Loucy (cell line): ENCODE results near the gene ZNF576.

Source experiments
- H2AFZ ChIP-seq: fragments of 200-600 bp; sonication (generic); 2 replicates; pipeline ENCODE4 v1.6.0; 2016; ENCODE audit warnings: antibody characterized with exemption, mild to moderate bottlenecking, low read length, moderate library complexity
- H3F3A ChIP-seq: fragments of 200-600 bp; 2 replicates; pipeline ENCODE4 v1.6.0; 2016; ENCODE audit warnings: antibody characterized with exemption, low read depth, mild to moderate bottlenecking
- H3K27me3 ChIP-seq: fragments of 200-600 bp; sonication (generic); 2 replicates; pipeline ENCODE4 v1.6.1; 2014; ENCODE audit warnings: low read length, mild to moderate bottlenecking; ENCODE audit not compliant: insufficient read depth, poor library complexity, severe bottlenecking
- H3K36me3 ChIP-seq: fragments of 200-600 bp; sonication (generic); 2 replicates; pipeline ENCODE4 v1.6.1; 2016; ENCODE audit warnings: low read length; ENCODE audit not compliant: insufficient read depth
- H3K4me1 ChIP-seq: fragments of 200-600 bp; sonication (generic); 2 replicates; pipeline ENCODE4 v1.5.1; 2014; ENCODE audit warnings: low read length, mild to moderate bottlenecking; ENCODE audit not compliant: insufficient read depth, poor library complexity, severe bottlenecking
- H3K4me2 ChIP-seq: fragments of 200-600 bp; sonication (generic); 2 replicates; pipeline ENCODE4 v1.6.0; 2014; ENCODE audit warnings: antibody characterized with exemption, low read length, low read depth, mild to moderate bottlenecking; ENCODE audit not compliant: poor library complexity, severe bottlenecking
- H3K4me3 ChIP-seq: fragments of 200-600 bp; sonication (generic); 2 replicates; pipeline ENCODE4 v1.5.1; 2014; ENCODE audit warnings: low read length, mild to moderate bottlenecking, mixed read lengths; ENCODE audit not compliant: poor library complexity, severe bottlenecking
- H3K79me2 ChIP-seq: fragments of 200-600 bp; sonication (generic); 2 replicates; pipeline ENCODE4 v1.6.1; 2014; ENCODE audit warnings: low read length; ENCODE audit not compliant: insufficient read depth
- H3K9ac ChIP-seq: fragments of 200-600 bp; sonication (generic); 2 replicates; pipeline ENCODE4 v1.6.0; 2014; ENCODE audit warnings: mild to moderate bottlenecking, low read depth, low read length, moderate library complexity; ENCODE audit not compliant: poor library complexity, severe bottlenecking
- H3K9me2 ChIP-seq: fragments of 200-600 bp; sonication (generic); replicated peaks from 2 replicates; pipeline ENCODE4 v1.6.1; 2016; ENCODE audit warnings: low read depth, low read length, mixed read lengths
- H3K9me3 ChIP-seq: fragments of 200-600 bp; sonication (generic); 2 replicates; pipeline ENCODE4 v1.6.1; 2014; ENCODE audit warnings: mild to moderate bottlenecking, antibody characterized with exemption, low read length, low read depth; ENCODE audit not compliant: insufficient read depth
- H4K20me1 ChIP-seq: fragments of 200-600 bp; sonication (generic); 2 replicates; pipeline ENCODE4 v1.6.0; 2014; ENCODE audit warnings: antibody characterized with exemption, low read length, mild to moderate bottlenecking; ENCODE audit not compliant: insufficient read depth, poor library complexity, severe bottlenecking
- EZH2phosphoT487 ChIP-seq: fragments of 200-600 bp; IDR thresholded peaks from 2 replicates; pipeline ENCODE4 v1.6.1; 2018; ENCODE audit warnings: antibody characterized with exemption, mild to moderate bottlenecking, moderate library complexity, borderline replicate concordance
- TF ChIP-seq, protein P1 (sequence below): fragments of 200-600 bp; sonication (generic); conservative IDR thresholded peaks from 2 replicates; pipeline ENCODE4 v1.5.1; 2014; ENCODE audit warnings: mild to moderate bottlenecking, antibody characterized with exemption, low read length

The ZNF576 gene

DNA sequence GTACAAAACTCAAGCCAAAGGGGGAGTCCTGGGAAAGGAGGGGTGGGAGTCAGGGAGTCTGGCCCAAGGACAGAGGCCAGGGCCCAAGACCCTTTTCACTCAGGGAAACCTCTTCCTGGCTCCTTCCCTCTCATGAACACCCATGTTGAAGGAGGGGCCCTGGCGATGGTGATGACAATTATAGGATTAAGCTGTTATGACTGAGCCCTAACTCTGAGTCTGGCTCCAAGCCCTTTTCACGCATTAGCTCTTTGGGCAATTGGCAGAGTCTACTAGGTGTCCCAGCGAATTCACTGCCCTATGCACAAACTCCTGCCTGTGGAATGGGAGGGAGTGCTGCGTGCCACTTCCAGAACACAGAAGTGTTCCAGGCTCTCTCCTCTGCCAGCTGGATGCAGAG is 42.7 kb upstream of the ZNF576 start:
- Histone ChIP-seq H3K4me3 (no peak overlapping the region), H3K4me2 (no peak overlapping the region), H3F3A (no peaks in the 10 kb centered on the region), H3K9me2 (no peaks in the 10 kb centered on the region), H3K36me3 (peaks cover 58% of the 10 kb centered on the region; the same call in 1 of the 2 replicates), H4K20me1 (no peaks in the 10 kb centered on the region), H3K9ac (no peak overlapping the region), H3K9me3 (no peaks in the 10 kb centered on the region), H3K27me3 (no peaks in the 10 kb centered on the region), H3K79me2 (0 out of 2 replicates have a peak, but pooled peaks cover 5% of the 10 kb centered on the region), H2AFZ (no peak overlapping the region), H3K4me1 (no peaks in the 10 kb centered on the region)
- TF ChIP-seq, protein P1, sequence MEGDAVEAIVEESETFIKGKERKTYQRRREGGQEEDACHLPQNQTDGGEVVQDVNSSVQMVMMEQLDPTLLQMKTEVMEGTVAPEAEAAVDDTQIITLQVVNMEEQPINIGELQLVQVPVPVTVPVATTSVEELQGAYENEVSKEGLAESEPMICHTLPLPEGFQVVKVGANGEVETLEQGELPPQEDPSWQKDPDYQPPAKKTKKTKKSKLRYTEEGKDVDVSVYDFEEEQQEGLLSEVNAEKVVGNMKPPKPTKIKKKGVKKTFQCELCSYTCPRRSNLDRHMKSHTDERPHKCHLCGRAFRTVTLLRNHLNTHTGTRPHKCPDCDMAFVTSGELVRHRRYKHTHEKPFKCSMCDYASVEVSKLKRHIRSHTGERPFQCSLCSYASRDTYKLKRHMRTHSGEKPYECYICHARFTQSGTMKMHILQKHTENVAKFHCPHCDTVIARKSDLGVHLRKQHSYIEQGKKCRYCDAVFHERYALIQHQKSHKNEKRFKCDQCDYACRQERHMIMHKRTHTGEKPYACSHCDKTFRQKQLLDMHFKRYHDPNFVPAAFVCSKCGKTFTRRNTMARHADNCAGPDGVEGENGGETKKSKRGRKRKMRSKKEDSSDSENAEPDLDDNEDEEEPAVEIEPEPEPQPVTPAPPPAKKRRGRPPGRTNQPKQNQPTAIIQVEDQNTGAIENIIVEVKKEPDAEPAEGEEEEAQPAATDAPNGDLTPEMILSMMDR = no peak
- TF ChIP-seq EZH2phosphoT487 = no peak

DNA sequence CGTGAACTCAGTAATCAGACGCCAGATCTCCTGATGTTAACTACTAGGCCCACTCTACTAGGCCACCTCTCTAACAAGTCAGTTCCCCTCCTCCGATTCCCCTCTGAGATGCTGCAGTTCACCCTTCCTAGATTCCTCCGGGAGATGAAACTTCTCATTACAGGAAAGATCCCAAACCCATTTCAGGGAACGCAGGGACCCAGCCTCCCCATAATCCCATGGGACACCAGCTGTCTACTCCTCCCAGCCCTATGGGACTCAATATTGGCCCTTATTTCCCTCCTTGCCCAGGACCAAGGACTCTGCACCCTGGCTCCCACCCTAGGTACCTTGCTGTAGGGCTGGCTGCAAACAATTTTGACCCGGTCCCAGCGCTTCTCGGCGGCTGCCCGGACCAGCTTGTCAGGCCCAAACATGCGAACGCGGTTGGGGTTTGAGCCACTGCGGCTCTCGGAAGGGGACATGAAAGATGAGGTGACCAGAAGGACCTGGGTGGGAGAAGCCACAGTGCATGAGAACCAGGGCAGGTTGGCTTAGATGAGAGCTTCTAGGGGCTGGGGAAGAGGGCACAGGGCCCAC is 42.0 kb upstream of the ZNF576 start:
- H3K27me3 ChIP-seq = no peaks in the 10 kb centered on the region
- H3F3A ChIP-seq = no peaks in the 10 kb centered on the region
- no peaks in the 10 kb centered on the region for H3K9me2 ChIP-seq
- no peaks in the 10 kb centered on the region for H3K4me1 ChIP-seq
- no peak overlapping the region for H3K4me3 ChIP-seq
- no peaks in the 10 kb centered on the region for H4K20me1 ChIP-seq
- no peak overlapping the region for H3K9ac ChIP-seq
- no peak overlapping the region for H2AFZ ChIP-seq
- no peaks in the 10 kb centered on the region for H3K9me3 ChIP-seq
- H3K36me3 ChIP-seq = peaks cover 53% of the 10 kb centered on the region; the same call in 1 of the 2 replicates
- H3K4me2 ChIP-seq = no peak overlapping the region
- H3K79me2 ChIP-seq = 0 out of 2 replicates have a peak, but pooled peaks cover 5% of the 10 kb centered on the region
- TF ChIP-seq, protein P1 = no peak
- no peak for TF ChIP-seq EZH2phosphoT487

DNA sequence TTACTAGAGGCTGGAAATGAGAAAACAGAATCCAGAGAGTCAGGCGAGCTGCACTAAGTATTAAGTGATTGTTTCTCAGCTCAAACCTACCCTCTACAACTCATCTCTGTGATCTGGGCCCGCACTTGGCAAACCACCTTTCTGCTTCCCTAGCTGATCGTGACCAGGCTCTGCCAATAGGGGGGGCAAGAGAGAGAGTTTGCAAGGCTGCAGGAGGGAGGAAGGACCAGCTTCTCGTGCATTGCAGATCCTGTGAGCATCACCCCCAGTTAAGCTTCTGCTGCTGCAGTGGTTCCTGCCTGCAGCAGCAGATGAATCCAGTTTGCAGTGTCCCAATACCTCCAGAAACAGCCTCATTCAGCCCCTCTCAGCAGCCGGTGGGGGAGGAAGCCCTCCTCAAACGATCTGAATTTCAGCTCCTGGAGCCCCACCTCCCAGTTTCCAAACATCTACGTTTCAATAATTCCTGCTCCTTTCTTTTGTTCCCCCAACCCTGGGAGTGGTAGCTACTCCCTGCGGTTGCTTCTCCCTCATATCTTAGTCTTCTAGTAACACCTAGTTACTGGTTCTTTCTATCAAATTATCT is 41.1 kb upstream of the ZNF576 start:
- no peak overlapping the region for H3K4me2 ChIP-seq

More for the DNA sequence above, 41.1 kb upstream of the ZNF576 start:
- Histone ChIP-seq H3K9me3 (no peaks in the 10 kb centered on the region), H3F3A (no peaks in the 10 kb centered on the region), H3K4me3 (no peak overlapping the region), H3K36me3 (peaks cover 51% of the 10 kb centered on the region; the same call in 1 of the 2 replicates), H4K20me1 (no peaks in the 10 kb centered on the region), H2AFZ (no peak overlapping the region), H3K79me2 (peaks cover 6% of the 10 kb centered on the region; the same call in 1 of the 2 replicates), H3K9me2 (no peaks in the 10 kb centered on the region), H3K9ac (no peak overlapping the region), H3K4me1 (peaks cover 1% of the 10 kb centered on the region), H3K27me3 (no peaks in the 10 kb centered on the region)
- TF ChIP-seq, protein P1 = peak; percentile 91
- no peak for TF ChIP-seq EZH2phosphoT487
